ENCODE measurements around the gene XKR8. TPM values are rescaled to one million over a fixed set of nuclear protein-coding genes. Genes with fewer than 3 reads are reported as not detected.

Gene XKR8
- total and polyA plus RNA-seq, 2 of the 4 experiments (the other 2 are of a cell fraction): 1.1 to 10.7 TPM

DNA sequence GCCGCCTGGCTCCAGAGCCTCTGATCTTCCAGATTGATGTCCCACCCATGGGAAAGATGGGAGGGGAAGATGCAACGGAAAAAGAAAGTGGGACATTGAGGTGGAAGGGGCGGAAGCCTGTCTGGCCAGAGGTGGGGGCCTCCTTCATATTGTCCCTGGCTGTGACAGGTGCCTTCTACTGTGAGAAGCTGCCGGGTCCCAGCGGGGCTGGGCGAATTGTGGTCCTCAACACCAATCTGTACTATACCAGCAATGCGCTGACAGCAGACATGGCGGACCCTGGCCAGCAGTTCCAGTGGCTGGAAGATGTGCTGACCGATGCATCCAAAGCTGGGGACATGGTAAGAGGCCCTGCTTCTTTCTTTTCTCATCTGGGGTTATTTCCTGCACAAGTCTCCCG lies 5.6 kb upstream of the XKR8 start:
- Histone ChIP-seq H4K5ac (ENCODE audit: low read depth, low read length) (no peak overlapping the region), H3K4ac (ENCODE audit: low read depth, low read length) (no peak overlapping the region), H4K8ac (ENCODE audit: low read depth in 2 of 2, low read length in 2 of 2) (no peak overlapping the region), H2AFZ (replicated peaks; ENCODE audit: low read length, poor library complexity) (no peak overlapping the region), H3K27ac (ENCODE audit: insufficient read depth, low read length) (no peak overlapping the region), H3K4me3 (ENCODE audit: insufficient read depth, low read depth, low read length) (no peak overlapping the region), H3K9me3 (ENCODE audit: control insufficient read depth, insufficient read depth, low read length) (no peaks in the 10 kb centered on the region), H3K79me1 (ENCODE audit: low read depth in 1 of 2, low read length in 2 of 2) (no peaks in the 10 kb centered on the region), H2AK9ac (replicated peaks; ENCODE audit: low read depth, low read length, poor library complexity) (no peak overlapping the region), H3K18ac (ENCODE audit: low read depth, low read length) (no peak overlapping the region), H2AK5ac (ENCODE audit: low read depth, low read length) (no peak overlapping the region), H3K14ac (replicated peaks; ENCODE audit: low read depth, low read length) (no peak overlapping the region), H2BK120ac (ENCODE audit: low read depth, low read length) (no peak overlapping the region), H3K4me2 (ENCODE audit: low read depth, low read length) (no peak overlapping the region), H2BK20ac (ENCODE audit: low read depth, low read length) (no peak overlapping the region), H3K9me1 (ENCODE audit: insufficient read depth, low read length) (peaks cover 7% of the 10 kb centered on the region), H2BK15ac (ENCODE audit: low read depth, low read length) (no peak overlapping the region), H3K36me3 (ENCODE audit: control insufficient read depth, insufficient read depth, low read length) (no peaks in the 10 kb centered on the region), H3K4me1 (ENCODE audit: control insufficient read depth, insufficient read depth, low read length) (no peaks in the 10 kb centered on the region), H3K23ac (ENCODE audit: low read depth, low read length) (no peak overlapping the region), H3K56ac (ENCODE audit: extremely low read depth, insufficient read depth, low read length) (no peak overlapping the region), H2BK5ac (ENCODE audit: low read depth, low read length, poor library complexity, severe bottlenecking) (no peak overlapping the region), H3K9ac (ENCODE audit: low read depth, low read length) (no peak overlapping the region), H3K27me3 (ENCODE audit: control insufficient read depth, insufficient read depth, low read length) (peaks cover 30% of the 10 kb centered on the region), H4K91ac (ENCODE audit: insufficient read depth, low read depth, low read length) (no peak overlapping the region), H4K20me1 (ENCODE audit: insufficient read depth, low read length) (no peaks in the 10 kb centered on the region)
- in situ Hi-C loops (cut with MboI; ENCODE audit: low sequenced_read_pairs) (no loop called here), intact Hi-C loops (cut with micrococcal nuclease) (no loop called here), dilution Hi-C loops (cut with HindIII; ENCODE audit: low sequenced_read_pairs, unreplicated experiment) (no loop called here)
- BruUV-seq (replicated peaks): no TSS peak
- no peak for ATAC-seq (ENCODE audit: low read depth)
- ChIA-PET CTCF (no interaction called here), POLR2A (ENCODE audit: unreplicated experiment) (no interaction called here)
- WGBS, 2 experiments (ENCODE audit: extremely low coverage in 2 of 2, insufficient read length in 1 of 2): 92% methylated on average over 2 of the region's 10 CpGs; no CpG with 5 or more reads in 1 of the 2 experiments
- DNase-seq: no peak
- TF ChIP-seq FOS (IDR thresholded peaks at IDR 0.05; ENCODE audit: low read depth, low read length): no peak
- no peak for TF ChIP-seq CTCF (conservative IDR thresholded peaks at IDR 0.05; ENCODE audit: low read depth, low read length)
- TF ChIP-seq RCOR1 (IDR thresholded peaks at IDR 0.05; ENCODE audit: insufficient replicate concordance, low read length): no peak
- TF ChIP-seq SMC3 (IDR thresholded peaks at IDR 0.05; ENCODE audit: low read depth, low read length): no peak
- TF ChIP-seq MXI1 (IDR thresholded peaks at IDR 0.05; ENCODE audit: borderline replicate concordance, low read depth, low read length): no peak
- no peak for TF ChIP-seq RAD21 (IDR thresholded peaks at IDR 0.05; ENCODE audit: low read length)
- TF ChIP-seq MAZ (IDR thresholded peaks at IDR 0.05; ENCODE audit: borderline replicate concordance, low read depth, low read length): no peak

Measured in IMR-90 (cell line).